Neutrophil (primary cell): Measurements from ENCODE around the gene NCEH1.

ENCODE experiments used
- H3K27ac ChIP-seq: fragments of 200-600 bp; sonication (generic); 2 replicates; pipeline ENCODE4 v1.5.1; 2016; ENCODE audit warnings: mild to moderate bottlenecking, moderate library complexity
- H3K27me3 ChIP-seq: fragments of 200-600 bp; sonication (generic); 2 replicates; pipeline ENCODE4 v1.6.0; 2016; ENCODE audit warnings: mild to moderate bottlenecking
- H3K36me3 ChIP-seq: fragments of 200-600 bp; sonication (generic); 2 replicates; pipeline ENCODE4 v1.5.1; 2017
- H3K4me1 ChIP-seq, 2 experiments: fragments of 200-600 bp in 1 of 2; sonication (generic) in 1 of 2; 1 replicate in 1 of 2; 2 replicates in 1 of 2; pipeline versions ENCODE4 v1.5.1 to v1.6.1; 2013 to 2016; ENCODE audit warnings: low read depth in 1 of 2, low read length in 1 of 2, mild to moderate bottlenecking in 1 of 2, moderate library complexity in 1 of 2; ENCODE audit not compliant: control insufficient read depth in 1 of 2, insufficient read depth in 1 of 2
- H3K4me3 ChIP-seq, 2 experiments: fragments of 200-600 bp in 1 of 2; sonication (generic) in 1 of 2; 1 replicate in 1 of 2; 2 replicates in 1 of 2; pipeline ENCODE4 v1.5.1; 2013 to 2016; ENCODE audit warnings: low read depth in 1 of 2, low read length in 1 of 2, mild to moderate bottlenecking in 1 of 2, moderate library complexity in 1 of 2
- H3K9me3 ChIP-seq: fragments of 200-600 bp; sonication (generic); 2 replicates; pipeline ENCODE4 v1.5.1; 2016
- CTCF ChIP-seq: fragments of 200-600 bp; sonication (generic); IDR thresholded peaks from 2 replicates; pipeline ENCODE4 v1.5.1; 2016; ENCODE audit warnings: antibody characterized with exemption

The NCEH1 gene

DNA sequence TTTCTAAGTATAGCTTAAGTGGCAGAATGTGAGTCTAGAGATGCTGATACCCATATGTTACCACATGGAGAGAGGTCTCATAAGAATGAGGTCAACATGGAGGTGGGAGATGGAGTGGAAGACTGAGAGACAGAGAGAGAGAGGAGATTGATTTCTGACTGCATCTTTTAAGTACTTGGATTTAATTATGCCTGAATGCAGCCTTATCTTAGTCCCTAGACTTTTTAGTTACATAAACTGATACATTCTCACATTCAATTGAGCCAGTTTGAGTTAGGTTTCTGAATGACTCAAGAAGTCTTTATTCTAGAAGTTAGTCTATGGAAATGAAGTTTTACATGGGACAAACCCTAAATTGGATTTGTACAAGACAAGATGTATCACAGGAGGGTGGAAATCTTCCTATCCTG is 129.1 kb downstream of the NCEH1 start:
- Histone ChIP-seq H3K27me3 (no peaks in the 10 kb centered on the region), H3K4me3 (no peak overlapping the region), H3K36me3 (no peaks in the 10 kb centered on the region), H3K9me3 (no peaks in the 10 kb centered on the region), H3K4me1 (peaks cover 7 to 11% of the 10 kb centered on the region in 2 experiments), H3K27ac (no peak overlapping the region)
- no peak for TF ChIP-seq CTCF

DNA sequence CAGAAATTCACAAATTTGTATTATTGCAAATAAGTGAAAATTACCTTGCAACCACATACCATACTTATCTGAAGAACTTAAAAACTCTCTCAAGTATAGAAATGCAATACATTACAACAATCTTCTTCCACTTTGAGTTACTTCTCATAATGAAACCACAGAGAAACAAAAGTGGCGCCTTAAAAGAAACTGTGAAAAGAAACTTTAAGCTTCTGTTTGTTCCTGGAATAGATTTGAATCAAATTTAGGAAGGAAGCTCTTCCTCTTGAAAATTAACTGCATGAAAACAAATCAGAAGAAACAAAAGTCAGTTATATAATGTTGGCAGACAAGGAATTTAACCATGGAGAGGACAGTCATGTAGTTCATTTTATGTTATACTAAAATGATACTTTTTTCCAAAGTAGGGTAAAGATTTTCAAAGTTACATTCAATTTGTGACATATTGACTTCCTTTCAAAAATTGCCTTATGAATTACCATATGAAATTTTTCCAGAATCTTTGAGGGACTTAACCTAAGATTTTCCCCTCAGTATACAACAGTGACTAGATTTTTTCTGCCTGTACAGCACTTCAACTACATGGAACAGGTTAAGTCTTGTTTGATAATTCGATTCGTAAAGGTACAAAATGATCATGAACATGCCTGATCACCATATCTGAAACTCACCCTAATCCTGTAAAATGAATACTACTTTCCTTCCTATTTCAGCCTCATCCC is 130.0 kb downstream of the NCEH1 start:
- no peaks in the 10 kb centered on the region for H3K9me3 ChIP-seq
- TF ChIP-seq CTCF = no peak
- peaks cover 7 to 11% of the 10 kb centered on the region in 2 experiments for H3K4me1 ChIP-seq
- H3K27ac ChIP-seq = no peak overlapping the region
- H3K27me3 ChIP-seq = no peaks in the 10 kb centered on the region
- no peak overlapping the region for H3K4me3 ChIP-seq
- H3K36me3 ChIP-seq = no peaks in the 10 kb centered on the region
